HepG2 (cell line): ENCODE measurements around the gene NGDN. TPM values are rescaled to one million over a fixed set of nuclear protein-coding genes. Genes with fewer than 3 reads are reported as not detected.

Source experiments
- HNF4A ChIP-seq: sonication (generic); formaldehyde crosslinking; IDR thresholded peaks from 2 replicates; pipeline ENCODE4 v1.4.0; 2020; ENCODE audit warnings: missing genetic modification reagents
- MIER3 ChIP-seq: IDR thresholded peaks from 2 replicates; pipeline ENCODE4 v1.6.1; 2016; ENCODE audit warnings: missing compliant biosample characterization, borderline replicate concordance
- NFYB ChIP-seq: sonication (generic); formaldehyde crosslinking; IDR thresholded peaks from 2 replicates; pipeline ENCODE4 v1.4.0; 2020; ENCODE audit warnings: missing genetic modification reagents
- NPAS2 ChIP-seq: sonication (generic); formaldehyde crosslinking; IDR thresholded peaks from 2 replicates; pipeline ENCODE4 v1.8.0; 2022; ENCODE audit warnings: mild to moderate bottlenecking, missing genetic modification reagents, borderline replicate concordance
- ONECUT2 ChIP-seq: sonication (generic); formaldehyde crosslinking; IDR thresholded peaks from 2 replicates; pipeline ENCODE4 v1.4.0; 2020; ENCODE audit warnings: missing genetic modification reagents
- POLR2AphosphoS2 ChIP-seq: IDR thresholded peaks from 2 replicates; pipeline ENCODE4 v1.6.1; 2011; ENCODE audit warnings: low read depth, low read length, improper control_type of control experiment
- TOE1 ChIP-seq: sonication (generic); formaldehyde crosslinking; IDR thresholded peaks from 2 replicates; pipeline ENCODE4 v1.4.0; 2020; ENCODE audit warnings: mild to moderate bottlenecking, missing genetic modification reagents
- ZNF329 ChIP-seq: sonication (generic); formaldehyde crosslinking; IDR thresholded peaks from 2 replicates; pipeline ENCODE4 v1.9.0; 2021; ENCODE audit warnings: low read depth, mild to moderate bottlenecking, missing genetic modification reagents
- ZNF543 ChIP-seq: sonication (generic); formaldehyde crosslinking; IDR thresholded peaks from 2 replicates; pipeline ENCODE4 v1.4.0; 2020; ENCODE audit warnings: mild to moderate bottlenecking, missing genetic modification reagents
- polyA plus RNA-seq, 8 experiments: library from polyadenylated mRNA; depleted of rRNA in 3 of 8; stranded (reverse) in 7 of 8; unstranded in 1 of 8; fragments of >200 nt; fragmentation: Illumina TruSeq in 4 of 8; extraction: Trizol in 4 of 8; gene quantifications; 2 replicates each; pipeline versions ENCODE4 v1.2.1 to v1.2.3, GENCODE V29; 2011 to 2016; ENCODE audit warnings: low read depth in 4 of 8, missing spikeins in 1 of 8, mixed read lengths in 1 of 8; ENCODE audit not compliant: insufficient read depth in 1 of 8
- total RNA-seq, 5 experiments: library from RNA; depleted of rRNA; stranded (reverse); fragments of >200 nt; fragmentation: Illumina TruSeq; extraction: Trizol; gene quantifications; 2 replicates each; pipeline ENCODE4 v1.2.3, GENCODE V29; 2016; ENCODE audit warnings: low read depth in 1 of 5
- TF ChIP-seq, protein P1 (sequence below): sonication (generic); formaldehyde crosslinking; IDR thresholded peaks from 2 replicates; pipeline ENCODE4 v1.4.0; 2020; ENCODE audit warnings: missing genetic modification reagents
- TF ChIP-seq, protein P2 (sequence below): sonication (generic); IDR thresholded peaks from 2 replicates; pipeline ENCODE4 v1.6.1; 2016; ENCODE audit warnings: low read depth, borderline replicate concordance
- TF ChIP-seq, protein P3 (sequence below): sonication (generic); formaldehyde crosslinking; conservative IDR thresholded peaks from 2 replicates; pipeline ENCODE4 v1.4.0; 2020; ENCODE audit warnings: missing genetic modification reagents

The NGDN gene
- total and polyA plus RNA-seq, 2 of the 13 experiments (the other 11 are each of a cell fraction or from before 2014, with no cell fraction given), result 154 to 216 TPM

DNA sequence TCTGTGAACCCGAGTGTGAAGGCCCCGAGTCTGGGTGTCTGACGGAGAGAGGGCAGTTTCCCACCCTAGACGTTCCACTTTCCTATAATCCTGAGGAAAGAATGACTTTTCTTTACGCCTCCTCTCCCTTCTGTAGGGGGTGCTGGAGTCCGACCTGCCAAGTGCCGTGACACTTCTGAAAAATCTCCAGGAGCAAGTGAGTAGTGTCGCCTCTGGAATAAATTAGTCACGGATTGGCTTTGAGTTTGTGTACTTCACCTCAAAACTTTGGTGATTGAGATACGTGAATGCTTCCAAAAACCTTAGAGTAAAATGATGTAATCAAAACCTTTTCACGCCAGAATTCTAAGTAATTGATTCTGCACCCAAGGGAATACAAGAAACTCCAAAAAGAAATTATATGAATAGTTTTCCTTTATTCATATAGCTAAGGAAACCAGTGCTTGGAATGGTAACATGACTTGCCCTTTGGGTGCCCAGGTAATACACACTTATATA, 452 bp downstream of the NGDN start (continued):
- TF ChIP-seq, protein P1, sequence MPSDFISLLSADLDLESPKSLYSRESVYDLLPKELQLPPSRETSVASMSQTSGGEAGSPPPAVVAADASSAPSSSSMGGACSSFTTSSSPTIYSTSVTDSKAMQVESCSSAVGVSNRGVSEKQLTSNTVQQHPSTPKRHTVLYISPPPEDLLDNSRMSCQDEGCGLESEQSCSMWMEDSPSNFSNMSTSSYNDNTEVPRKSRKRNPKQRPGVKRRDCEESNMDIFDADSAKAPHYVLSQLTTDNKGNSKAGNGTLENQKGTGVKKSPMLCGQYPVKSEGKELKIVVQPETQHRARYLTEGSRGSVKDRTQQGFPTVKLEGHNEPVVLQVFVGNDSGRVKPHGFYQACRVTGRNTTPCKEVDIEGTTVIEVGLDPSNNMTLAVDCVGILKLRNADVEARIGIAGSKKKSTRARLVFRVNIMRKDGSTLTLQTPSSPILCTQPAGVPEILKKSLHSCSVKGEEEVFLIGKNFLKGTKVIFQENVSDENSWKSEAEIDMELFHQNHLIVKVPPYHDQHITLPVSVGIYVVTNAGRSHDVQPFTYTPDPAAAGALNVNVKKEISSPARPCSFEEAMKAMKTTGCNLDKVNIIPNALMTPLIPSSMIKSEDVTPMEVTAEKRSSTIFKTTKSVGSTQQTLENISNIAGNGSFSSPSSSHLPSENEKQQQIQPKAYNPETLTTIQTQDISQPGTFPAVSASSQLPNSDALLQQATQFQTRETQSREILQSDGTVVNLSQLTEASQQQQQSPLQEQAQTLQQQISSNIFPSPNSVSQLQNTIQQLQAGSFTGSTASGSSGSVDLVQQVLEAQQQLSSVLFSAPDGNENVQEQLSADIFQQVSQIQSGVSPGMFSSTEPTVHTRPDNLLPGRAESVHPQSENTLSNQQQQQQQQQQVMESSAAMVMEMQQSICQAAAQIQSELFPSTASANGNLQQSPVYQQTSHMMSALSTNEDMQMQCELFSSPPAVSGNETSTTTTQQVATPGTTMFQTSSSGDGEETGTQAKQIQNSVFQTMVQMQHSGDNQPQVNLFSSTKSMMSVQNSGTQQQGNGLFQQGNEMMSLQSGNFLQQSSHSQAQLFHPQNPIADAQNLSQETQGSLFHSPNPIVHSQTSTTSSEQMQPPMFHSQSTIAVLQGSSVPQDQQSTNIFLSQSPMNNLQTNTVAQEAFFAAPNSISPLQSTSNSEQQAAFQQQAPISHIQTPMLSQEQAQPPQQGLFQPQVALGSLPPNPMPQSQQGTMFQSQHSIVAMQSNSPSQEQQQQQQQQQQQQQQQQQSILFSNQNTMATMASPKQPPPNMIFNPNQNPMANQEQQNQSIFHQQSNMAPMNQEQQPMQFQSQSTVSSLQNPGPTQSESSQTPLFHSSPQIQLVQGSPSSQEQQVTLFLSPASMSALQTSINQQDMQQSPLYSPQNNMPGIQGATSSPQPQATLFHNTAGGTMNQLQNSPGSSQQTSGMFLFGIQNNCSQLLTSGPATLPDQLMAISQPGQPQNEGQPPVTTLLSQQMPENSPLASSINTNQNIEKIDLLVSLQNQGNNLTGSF, result no peak; the same call in 1 of the 2 replicates
- TF ChIP-seq NFYB (CRISPR knock-in tag), result no peak
- no peak for TF ChIP-seq NPAS2
- TF ChIP-seq HNF4A (CRISPR knock-in tag), result no peak
- TF ChIP-seq ZNF543 (CRISPR knock-in tag), result peak; percentile 14; the same call in 1 of the 2 replicates
- peak; percentile 35; the same call in 1 of the 2 replicates for TF ChIP-seq ZNF329
- no peak for TF ChIP-seq POLR2AphosphoS2
- TF ChIP-seq MIER3 (CRISPR knock-in tag), result no peak
- TF ChIP-seq, protein P2, sequence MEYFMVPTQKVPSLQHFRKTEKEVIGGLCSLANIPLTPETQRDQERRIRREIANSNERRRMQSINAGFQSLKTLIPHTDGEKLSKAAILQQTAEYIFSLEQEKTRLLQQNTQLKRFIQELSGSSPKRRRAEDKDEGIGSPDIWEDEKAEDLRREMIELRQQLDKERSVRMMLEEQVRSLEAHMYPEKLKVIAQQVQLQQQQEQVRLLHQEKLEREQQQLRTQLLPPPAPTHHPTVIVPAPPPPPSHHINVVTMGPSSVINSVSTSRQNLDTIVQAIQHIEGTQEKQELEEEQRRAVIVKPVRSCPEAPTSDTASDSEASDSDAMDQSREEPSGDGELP, result no peak
- TF ChIP-seq, protein P3, sequence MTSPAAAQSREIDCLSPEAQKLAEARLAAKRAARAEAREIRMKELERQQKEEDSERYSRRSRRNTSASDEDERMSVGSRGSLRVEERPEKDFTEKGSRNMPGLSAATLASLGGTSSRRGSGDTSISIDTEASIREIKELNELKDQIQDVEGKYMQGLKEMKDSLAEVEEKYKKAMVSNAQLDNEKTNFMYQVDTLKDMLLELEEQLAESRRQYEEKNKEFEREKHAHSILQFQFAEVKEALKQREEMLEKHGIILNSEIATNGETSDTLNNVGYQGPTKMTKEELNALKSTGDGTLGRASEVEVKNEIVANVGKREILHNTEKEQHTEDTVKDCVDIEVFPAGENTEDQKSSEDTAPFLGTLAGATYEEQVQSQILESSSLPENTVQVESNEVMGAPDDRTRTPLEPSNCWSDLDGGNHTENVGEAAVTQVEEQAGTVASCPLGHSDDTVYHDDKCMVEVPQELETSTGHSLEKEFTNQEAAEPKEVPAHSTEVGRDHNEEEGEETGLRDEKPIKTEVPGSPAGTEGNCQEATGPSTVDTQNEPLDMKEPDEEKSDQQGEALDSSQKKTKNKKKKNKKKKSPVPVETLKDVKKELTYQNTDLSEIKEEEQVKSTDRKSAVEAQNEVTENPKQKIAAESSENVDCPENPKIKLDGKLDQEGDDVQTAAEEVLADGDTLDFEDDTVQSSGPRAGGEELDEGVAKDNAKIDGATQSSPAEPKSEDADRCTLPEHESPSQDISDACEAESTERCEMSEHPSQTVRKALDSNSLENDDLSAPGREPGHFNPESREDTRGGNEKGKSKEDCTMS (CRISPR knock-in tag), result no peak
- TF ChIP-seq ONECUT2 (CRISPR knock-in tag), result 0 out of 2 replicates have a peak, but pooled peaks have one; percentile 7
- TF ChIP-seq TOE1 (CRISPR knock-in tag), result no peak; the same call in 1 of the 2 replicates
